B cell (primary cell): ENCODE data around the gene TMEM132A. TPM values are rescaled to one million over a fixed set of nuclear protein-coding genes. Genes with fewer than 3 reads are reported as not detected.

ENCODE experiments used
- ATAC-seq: fragments of 200-7000 bp; cut with Tn5 transposase; one replicate; pipeline ENCODE4 v1.10.0; 2021; ENCODE audit warnings: low read depth, mild to moderate bottlenecking, moderate number of reproducible peaks, moderate library complexity
- CTCF ChIA-PET: fragments of 350-600 bp; sonication (Branson Sonifier 250); formaldehyde crosslinking; loops from one replicate; lab custom pipeline; 2021; ENCODE audit warnings: antibody characterized with exemption, inconsistent platforms; lab: Charles Lee
- POLR2A ChIA-PET: fragments of 350-600 bp; sonication (Branson Sonifier 250); formaldehyde crosslinking; loops from one replicate; lab custom pipeline; 2021; ENCODE audit warnings: antibody characterized with exemption; lab: Charles Lee
- DNase-seq: peaks from one replicate; pipeline ENCODE4 v3.0.0; 2013
- H2AFZ ChIP-seq: 2 replicates; pipeline ENCODE4 v1.6.1; 2012; ENCODE audit warnings: mild to moderate bottlenecking, low read depth, low read length; ENCODE audit not compliant: insufficient read depth, poor library complexity, severe bottlenecking
- H3K27ac ChIP-seq, 2 donors: 1 replicate in 1 of 2; 2 replicates in 1 of 2; pipeline ENCODE4 v1.5.1; 2012 to 2013; ENCODE audit warnings: low read length in 2 of 2, mild to moderate bottlenecking in 2 of 2, moderate library complexity in 1 of 2
- H3K27me3 ChIP-seq, 4 experiments: fragments of 200-600 bp in 1 of 4; sonication (generic) in 1 of 4; replicated peaks in 1 of 4; 1 replicate in 2 of 4; 2 replicates in 2 of 4; pipeline versions ENCODE4 v1.6.1 to v1.7.0; 2013 to 2016; ENCODE audit warnings: low read length in 3 of 4, mild to moderate bottlenecking in 2 of 4, mixed read lengths in 1 of 4, moderate library complexity in 1 of 4; ENCODE audit not compliant: insufficient read depth in 4 of 4, control insufficient read depth in 3 of 4; ENCODE audit errors: control extremely low read depth in 1 of 4
- H3K36me3 ChIP-seq, 2 experiments: replicated peaks in 1 of 2; 1 replicate in 1 of 2; 2 replicates in 1 of 2; pipeline versions ENCODE4 v1.6.1 to v1.7.1; 2013; ENCODE audit warnings: low read length in 1 of 2; ENCODE audit not compliant: insufficient read depth in 2 of 2, control insufficient read depth in 1 of 2; ENCODE audit errors: control extremely low read depth in 1 of 2, extremely low read depth in 1 of 2
- H3K4me1 ChIP-seq, 2 donors: fragments of 200-600 bp in 1 of 2; sonication (generic) in 1 of 2; 1 replicate in 1 of 2; 2 replicates in 1 of 2; pipeline versions ENCODE4 v1.5.1 to v1.6.1; 2013 to 2017; ENCODE audit warnings: low read length in 2 of 2; ENCODE audit not compliant: control insufficient read depth in 2 of 2, insufficient read depth in 2 of 2
- H3K4me2 ChIP-seq: replicated peaks from 2 replicates; pipeline ENCODE3; 2012; ENCODE audit warnings: mild to moderate bottlenecking, low read depth, low read length; ENCODE audit not compliant: poor library complexity, severe bottlenecking
- H3K4me3 ChIP-seq, 5 experiments: fragments of 200-600 bp in 1 of 5; sonication (generic) in 1 of 5; 1 replicate in 3 of 5; 2 replicates in 2 of 5; pipeline versions ENCODE4 v1.5.1 to v1.7.0; 2011 to 2016; ENCODE audit warnings: low read length in 4 of 5, mild to moderate bottlenecking in 4 of 5, low read depth in 2 of 5, control low read depth in 1 of 5, moderate library complexity in 1 of 5; ENCODE audit not compliant: insufficient read depth in 1 of 5; ENCODE audit errors: control extremely low read depth in 1 of 5, extremely low read depth in 1 of 5
- H3K79me2 ChIP-seq: fragments of 200-600 bp; sonication (generic); one replicate; pipeline ENCODE4 v1.6.0; 2016; ENCODE audit warnings: low read length; ENCODE audit not compliant: control insufficient read depth, insufficient read depth
- H3K9ac ChIP-seq: fragments of 200-600 bp; sonication (generic); 2 replicates; pipeline ENCODE4 v1.6.1; 2017; ENCODE audit warnings: mild to moderate bottlenecking, low read length, moderate library complexity
- H3K9me3 ChIP-seq, 3 donors: one replicate each; pipeline versions ENCODE4 v1.6.1 to v1.7.1; 2013; ENCODE audit warnings: low read length in 2 of 3; ENCODE audit not compliant: control insufficient read depth in 2 of 3, insufficient read depth in 1 of 3; ENCODE audit errors: control extremely low read depth in 1 of 3
- H4K20me1 ChIP-seq: 2 replicates; pipeline ENCODE4 v1.6.0; 2012; ENCODE audit warnings: mild to moderate bottlenecking, low read length; ENCODE audit not compliant: insufficient read depth, control insufficient read depth, poor library complexity, severe bottlenecking
- H3K27ac Mint-ChIP-seq: one replicate; pipeline ENCODE4 v1.8.0; 2021; ENCODE audit warnings: mixed read lengths
- H3K27me3 Mint-ChIP-seq: one replicate; pipeline ENCODE4 v1.8.0; 2021; ENCODE audit warnings: mixed read lengths
- H3K4me1 Mint-ChIP-seq: one replicate; pipeline ENCODE4 v1.8.0; 2021; ENCODE audit warnings: mixed read lengths
- H3K4me3 Mint-ChIP-seq: one replicate; pipeline ENCODE4 v1.8.0; 2021; ENCODE audit warnings: mixed read lengths
- H3K9me3 Mint-ChIP-seq: one replicate; pipeline ENCODE4 v1.8.0; 2022; ENCODE audit warnings: mixed read lengths; ENCODE audit not compliant: insufficient read depth
- CTCF ChIP-seq: fragments of 200-600 bp; IDR thresholded peaks from one replicate; pipeline ENCODE4 v1.8.0; 2022; ENCODE audit warnings: antibody characterized with exemption, mild to moderate bottlenecking
- EZH2 ChIP-seq: IDR thresholded peaks from 2 replicates; pipeline ENCODE4 v1.6.1; 2012; ENCODE audit warnings: borderline replicate concordance, low read depth, mild to moderate bottlenecking, moderate library complexity, low read length; ENCODE audit not compliant: insufficient read depth, poor library complexity, severe bottlenecking
- WGBS: methylation state at CpG from one replicate; pipeline ENCODE4 v1.1.5; 2013; ENCODE audit warnings: missing lambda C conversion rate; ENCODE audit not compliant: insufficient coverage; 5-methylcytosine and 5-hydroxymethylcytosine counted together
- intact Hi-C: fragments of 100-400 bp; cut with micrococcal nuclease; formaldehyde crosslinking; loops from one replicate; pipeline ENCODE4 v1.10.0; 2022
- polyA plus RNA-seq: library from polyadenylated mRNA; depleted of rRNA; stranded (reverse); fragments of >200 nt; gene quantifications from 2 replicates; pipeline ENCODE4 v1.2.3, GENCODE V29; 2012
- total RNA-seq, 2 donors: library from RNA; stranded (reverse); fragments of 120-200 nt in 1 of 2; gene quantifications; 1 replicate in 1 of 2; 2 replicates in 1 of 2; pipeline versions ENCODE4 v1.2.3 to v1.2.4, GENCODE V29; 2013 to 2022

Gene TMEM132A
- total and polyA plus RNA-seq, 2 donors (not counting 1 experiment from before 2014, with no cell fraction given) = 1.2 to 11.3 TPM

- no peak overlapping the region for H2AFZ ChIP-seq
- 96% methylated on average over 4 of the region's 15 CpGs for WGBS
- H3K9me3 ChIP-seq = no peaks in the 10 kb centered on the region
- H3K4me1 Mint-ChIP-seq = peaks cover 66% of the 10 kb centered on the region
- no peaks in the 10 kb centered on the region for H3K27me3 Mint-ChIP-seq
- no peak overlapping the region for H3K9ac ChIP-seq
- H3K9me3 Mint-ChIP-seq = no peaks in the 10 kb centered on the region
- no peak overlapping the region for H3K4me3 ChIP-seq
- H3K36me3 ChIP-seq = peaks cover 7 to 58% of the 10 kb centered on the region in 2 experiments
- peaks cover 78% of the 10 kb centered on the region for H4K20me1 ChIP-seq
- no peak overlapping the region for H3K4me2 ChIP-seq
- no peak overlapping the region for H3K27ac Mint-ChIP-seq
- no peak for TF ChIP-seq EZH2
- no peak for TF ChIP-seq CTCF
- no peak for ATAC-seq
- ChIA-PET POLR2A (no interaction called here), CTCF (interaction anchor here (0.5 to 2.4 kb wide), 9 partner anchors 7 to 241 kb away, joined by 3 to 10 read pairs (median 4); no protein-coding TSS in a partner anchor)
- peaks cover 38 to 45% of the 10 kb centered on the region in 2 donors for H3K4me1 ChIP-seq
- no peak for DNase-seq
- no peak overlapping the region for H3K27ac ChIP-seq
- intact Hi-C loops = no loop called here
- H3K4me3 Mint-ChIP-seq = no peak overlapping the region
- H3K79me2 ChIP-seq = peaks cover 71% of the 10 kb centered on the region
- no peaks in the 10 kb centered on the region for H3K27me3 ChIP-seq
Measured at GRCh38 chr11:60946601-60947264, 22.5 kb downstream of the TMEM132A start.

GRCh38 chr11:60947700-60948099 lies 23.4 kb downstream of the TMEM132A start:
- Histone ChIP-seq H3K79me2 (peaks cover 81% of the 10 kb centered on the region), H3K9ac (no peak overlapping the region), H3K27ac (no peak overlapping the region), H3K9me3 (no peaks in the 10 kb centered on the region), H3K4me1 (peaks cover 34 to 41% of the 10 kb centered on the region in 2 donors), H2AFZ (no peak overlapping the region), H3K36me3 (peaks cover 7 to 49% of the 10 kb centered on the region in 2 experiments), H3K27me3 (no peaks in the 10 kb centered on the region), H3K4me2 (no peak overlapping the region), H3K4me3 (no peak overlapping the region), H4K20me1 (peaks cover 69% of the 10 kb centered on the region)
- Mint-ChIP-seq H3K4me3 (no peak overlapping the region), H3K27me3 (no peaks in the 10 kb centered on the region), H3K4me1 (peaks cover 65% of the 10 kb centered on the region), H3K9me3 (no peaks in the 10 kb centered on the region), H3K27ac (no peak overlapping the region)
- no peak for DNase-seq
- no peak for ATAC-seq
- intact Hi-C loops = no loop called here
- POLR2A ChIA-PET = interaction anchor here (0.6 kb wide), 1 partner anchor 82 kb away, joined by 5 read pairs; no protein-coding TSS in a partner anchor
- WGBS = no CpG with 5 or more reads among the region's 2 CpGs
- no peak for TF ChIP-seq CTCF
- no peak for TF ChIP-seq EZH2
- CTCF ChIA-PET = interaction anchor here (0.6 to 1.6 kb wide), 4 partner anchors 23 to 162 kb away, joined by 3 to 10 read pairs (median 3); no protein-coding TSS in a partner anchor
